HG03175 (cell line): ENCODE measurements around the gene ITSN1.
"Not testable (repeated sequence)": the region's sequence is repeated elsewhere in the genome, so short reads cannot be mapped to it uniquely, and the experiment has no call there.

Experiments
- ATAC-seq: cut with Tn5 transposase; IDR thresholded peaks from one replicate; pipeline ENCODE4 v1.9.1; 2021; ENCODE audit warnings: mild to moderate bottlenecking, moderate library complexity; ENCODE audit not compliant: unreplicated experiment

ITSN1 gene

GRCh38 chr21:33909756-33910155 lies 267.5 kb downstream of the ITSN1 start:
- ATAC-seq: no peak

GRCh38 chr21:33914188-33914587 lies 271.9 kb downstream of the ITSN1 start:
- no peak for ATAC-seq

- peak; percentile 99 for ATAC-seq
These were observed 273.3 kb downstream of the ITSN1 start, which contains the start of gene ATP5PO for GRCh38 chr21:33915368-33916199. Gene ATP5PO (minus strand): TSS chr21:33915804. CDS start chr21:33915763, 41 bp downstream.

GRCh38 chr21:33916200-33916567 lies 273.9 kb downstream of the ITSN1 start:
- no peak for ATAC-seq

- ATAC-seq: no peak
These were observed 275.1 kb downstream of the ITSN1 start for GRCh38 chr21:33917421-33917820.

- peak; percentile 80 for ATAC-seq
These were observed 281.9 kb downstream of the ITSN1 start for GRCh38 chr21:33924079-33924765.

GRCh38 chr21:33924766-33925100 lies 282.4 kb downstream of the ITSN1 start:
- no peak for ATAC-seq

- not testable (repeated sequence) for ATAC-seq
These were observed 283.9 kb downstream of the ITSN1 start for GRCh38 chr21:33926248-33926647.

- ATAC-seq: not testable (repeated sequence)
These were observed 288.9 kb downstream of the ITSN1 start for GRCh38 chr21:33931052-33931798.

GRCh38 chr21:33931799-33932390 lies 289.6 kb downstream of the ITSN1 start:
- no peak for ATAC-seq

- no peak for ATAC-seq
These were observed 290.4 kb downstream of the ITSN1 start for GRCh38 chr21:33932731-33933130.

GRCh38 chr21:33936301-33937038 lies 294.2 kb downstream of the ITSN1 start:
- ATAC-seq: no peak

- ATAC-seq: no peak
These were observed 294.8 kb downstream of the ITSN1 start for GRCh38 chr21:33937146-33937545.

GRCh38 chr21:33937931-33938339 lies 295.6 kb downstream of the ITSN1 start:
- peak; percentile 39 for ATAC-seq

GRCh38 chr21:33938381-33938780 lies 296.1 kb downstream of the ITSN1 start:
- ATAC-seq: no peak

- no peak for ATAC-seq
These were observed 296.9 kb downstream of the ITSN1 start for GRCh38 chr21:33939226-33939625.

GRCh38 chr21:33940164-33940880 lies 298.0 kb downstream of the ITSN1 start:
- ATAC-seq: no peak

GRCh38 chr21:33940881-33941245 lies 298.6 kb downstream of the ITSN1 start:
- no peak for ATAC-seq

- no peak for ATAC-seq
These were observed 300.1 kb downstream of the ITSN1 start for GRCh38 chr21:33942426-33942825.

- no peak for ATAC-seq
These were observed 301.0 kb downstream of the ITSN1 start for GRCh38 chr21:33943293-33943692.
